IPS DF 6.9 (cell line): ENCODE measurements around the gene DHH.

Source experiments
- DNase-seq: peaks from one replicate; pipeline ENCODE4 v3.0.0-alpha.2; 2013; ENCODE audit warnings: low read depth, low spot score
- H3K27ac ChIP-seq: one replicate; pipeline ENCODE4 v1.5.1; 2013; ENCODE audit warnings: low read length, control low read depth
- H3K27me3 ChIP-seq: 2 replicates; pipeline ENCODE4 v1.6.1; 2013; ENCODE audit warnings: mild to moderate bottlenecking, low read length; ENCODE audit not compliant: control insufficient read depth, insufficient read depth
- H3K36me3 ChIP-seq: 2 replicates; pipeline ENCODE4 v1.6.1; 2013; ENCODE audit warnings: low read length; ENCODE audit not compliant: control insufficient read depth, insufficient read depth
- H3K4me1 ChIP-seq: 2 replicates; pipeline ENCODE4 v1.6.1; 2013; ENCODE audit warnings: low read length; ENCODE audit not compliant: control insufficient read depth, insufficient read depth
- H3K4me3 ChIP-seq: 2 replicates; pipeline ENCODE4 v1.5.1; 2013; ENCODE audit warnings: mild to moderate bottlenecking, low read length
- H3K9me3 ChIP-seq: 2 replicates; pipeline ENCODE4 v1.6.1; 2013; ENCODE audit warnings: low read length, inconsistent platforms; ENCODE audit not compliant: control insufficient read depth, insufficient read depth
- WGBS: extraction: QIAGEN DNeasy Blood & Tissue Kit; methylation state at CpG from one replicate; pipeline ENCODE4 v1.1.7; 2013; ENCODE audit warnings: mixed read lengths, missing lambda C conversion rate; ENCODE audit not compliant: insufficient read length, insufficient coverage; 5-methylcytosine and 5-hydroxymethylcytosine counted together

Gene DHH

GRCh38 chr12:49059045-49059298 is 35.6 kb downstream of the DHH start:
- Histone ChIP-seq H3K27ac (no peak overlapping the region), H3K27me3 (no peaks in the 10 kb centered on the region), H3K36me3 (peaks cover 8% of the 10 kb centered on the region), H3K4me3 (peak overlapping the region; percentile 98; the same call in 1 of the 2 replicates), H3K9me3 (no peaks in the 10 kb centered on the region), H3K4me1 (peaks cover 6% of the 10 kb centered on the region)
- WGBS: no CpG with 5 or more reads among the region's 1 CpG
- no peak for DNase-seq

GRCh38 chr12:49058366-49059044 is 36.1 kb downstream of the DHH start:
- Histone ChIP-seq H3K9me3 (no peaks in the 10 kb centered on the region), H3K27me3 (no peaks in the 10 kb centered on the region), H3K4me1 (peaks cover 6% of the 10 kb centered on the region), H3K4me3 (peak overlapping the region; percentile 98; the same call in 1 of the 2 replicates), H3K27ac (no peak overlapping the region), H3K36me3 (peaks cover 13% of the 10 kb centered on the region)
- WGBS: no CpG with 5 or more reads among the region's 5 CpGs
- no peak for DNase-seq

GRCh38 chr12:49057888-49058287 is 36.7 kb downstream of the DHH start:
- Histone ChIP-seq H3K27ac (no peak overlapping the region), H3K4me3 (0 out of 2 replicates have a peak overlapping the region, but pooled peaks have one; percentile 17), H3K36me3 (peaks cover 19% of the 10 kb centered on the region), H3K4me1 (peaks cover 6% of the 10 kb centered on the region), H3K27me3 (no peaks in the 10 kb centered on the region), H3K9me3 (no peaks in the 10 kb centered on the region)
- WGBS: no CpG with 5 or more reads among the region's 4 CpGs
- no peak for DNase-seq

- WGBS: no CpG with 5 or more reads among the region's 7 CpGs
- Histone ChIP-seq H3K4me3 (no peak overlapping the region), H3K36me3 (peaks cover 35% of the 10 kb centered on the region), H3K27ac (no peak overlapping the region), H3K4me1 (peaks cover 6% of the 10 kb centered on the region), H3K9me3 (no peaks in the 10 kb centered on the region), H3K27me3 (no peaks in the 10 kb centered on the region)
- peak; percentile 22 for DNase-seq
Observed at GRCh38 chr12:49055978-49056754, 38.4 kb downstream of the DHH start.

- WGBS: no CpG with 5 or more reads among the region's 4 CpGs
- H3K27me3 ChIP-seq: no peaks in the 10 kb centered on the region
- no peak overlapping the region for H3K4me3 ChIP-seq
- peaks cover 6% of the 10 kb centered on the region for H3K4me1 ChIP-seq
- no peak for DNase-seq
- no peak overlapping the region for H3K27ac ChIP-seq
- peaks cover 45% of the 10 kb centered on the region for H3K36me3 ChIP-seq
- no peaks in the 10 kb centered on the region for H3K9me3 ChIP-seq
Observed at GRCh38 chr12:49055092-49055491, 39.5 kb downstream of the DHH start.

- Histone ChIP-seq H3K27ac (no peak overlapping the region), H3K27me3 (no peaks in the 10 kb centered on the region), H3K9me3 (no peaks in the 10 kb centered on the region), H3K36me3 (peaks cover 51% of the 10 kb centered on the region), H3K4me3 (no peak overlapping the region), H3K4me1 (peaks cover 6% of the 10 kb centered on the region)
- no peak for DNase-seq
- no CpG with 5 or more reads among the region's 10 CpGs for WGBS
Observed at GRCh38 chr12:49054524-49054923, 40.1 kb downstream of the DHH start.

- H3K9me3 ChIP-seq: no peaks in the 10 kb centered on the region
- peaks cover 55% of the 10 kb centered on the region for H3K36me3 ChIP-seq
- no peak overlapping the region for H3K4me3 ChIP-seq
- H3K27ac ChIP-seq: no peak overlapping the region
- DNase-seq: no peak
- no CpG with 5 or more reads among the region's 5 CpGs for WGBS
- H3K27me3 ChIP-seq: no peaks in the 10 kb centered on the region
- H3K4me1 ChIP-seq: peaks cover 6% of the 10 kb centered on the region
Observed at GRCh38 chr12:49054096-49054495, 40.5 kb downstream of the DHH start.

- H3K4me3 ChIP-seq: no peak overlapping the region
- no peak overlapping the region for H3K27ac ChIP-seq
- peaks cover 1% of the 10 kb centered on the region; the same call in 1 of the 2 replicates for H3K4me1 ChIP-seq
- H3K36me3 ChIP-seq: peaks cover 68% of the 10 kb centered on the region
- DNase-seq: no peak
- H3K9me3 ChIP-seq: no peaks in the 10 kb centered on the region
- no peaks in the 10 kb centered on the region for H3K27me3 ChIP-seq
- WGBS: no CpG with 5 or more reads among the region's 16 CpGs
Observed at GRCh38 chr12:49052451-49053208, 42.0 kb downstream of the DHH start.

- H3K27me3 ChIP-seq: no peaks in the 10 kb centered on the region
- peaks cover 68% of the 10 kb centered on the region for H3K36me3 ChIP-seq
- no CpG with 5 or more reads among the region's 20 CpGs for WGBS
- no peaks in the 10 kb centered on the region for H3K9me3 ChIP-seq
- H3K4me1 ChIP-seq: peaks cover 1% of the 10 kb centered on the region; the same call in 1 of the 2 replicates
- DNase-seq: no peak
- no peak overlapping the region for H3K27ac ChIP-seq
- no peak overlapping the region for H3K4me3 ChIP-seq
Observed at GRCh38 chr12:49051777-49052438, 42.7 kb downstream of the DHH start.

GRCh38 chr12:49051373-49051764 is 43.2 kb downstream of the DHH start:
- no peaks in the 10 kb centered on the region for H3K4me1 ChIP-seq
- peaks cover 70% of the 10 kb centered on the region for H3K36me3 ChIP-seq
- H3K4me3 ChIP-seq: no peak overlapping the region
- H3K27ac ChIP-seq: no peak overlapping the region
- WGBS: no CpG with 5 or more reads among the region's 18 CpGs
- H3K27me3 ChIP-seq: no peaks in the 10 kb centered on the region
- no peak for DNase-seq
- H3K9me3 ChIP-seq: no peaks in the 10 kb centered on the region
